ENCODE measurements around the gene IRS2.

IRS2 gene

GRCh38 chr13:109804654-109805053 lies 18.3 kb upstream of the IRS2 start:
- TF ChIP-seq, protein P1, sequence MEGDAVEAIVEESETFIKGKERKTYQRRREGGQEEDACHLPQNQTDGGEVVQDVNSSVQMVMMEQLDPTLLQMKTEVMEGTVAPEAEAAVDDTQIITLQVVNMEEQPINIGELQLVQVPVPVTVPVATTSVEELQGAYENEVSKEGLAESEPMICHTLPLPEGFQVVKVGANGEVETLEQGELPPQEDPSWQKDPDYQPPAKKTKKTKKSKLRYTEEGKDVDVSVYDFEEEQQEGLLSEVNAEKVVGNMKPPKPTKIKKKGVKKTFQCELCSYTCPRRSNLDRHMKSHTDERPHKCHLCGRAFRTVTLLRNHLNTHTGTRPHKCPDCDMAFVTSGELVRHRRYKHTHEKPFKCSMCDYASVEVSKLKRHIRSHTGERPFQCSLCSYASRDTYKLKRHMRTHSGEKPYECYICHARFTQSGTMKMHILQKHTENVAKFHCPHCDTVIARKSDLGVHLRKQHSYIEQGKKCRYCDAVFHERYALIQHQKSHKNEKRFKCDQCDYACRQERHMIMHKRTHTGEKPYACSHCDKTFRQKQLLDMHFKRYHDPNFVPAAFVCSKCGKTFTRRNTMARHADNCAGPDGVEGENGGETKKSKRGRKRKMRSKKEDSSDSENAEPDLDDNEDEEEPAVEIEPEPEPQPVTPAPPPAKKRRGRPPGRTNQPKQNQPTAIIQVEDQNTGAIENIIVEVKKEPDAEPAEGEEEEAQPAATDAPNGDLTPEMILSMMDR (conservative IDR thresholded peaks at IDR 0.05; ENCODE audit: control insufficient read depth, insufficient read depth, low read depth, low read length), result no peak
- no peak overlapping the region for H3K4me3 ChIP-seq (ENCODE audit: control insufficient read depth, low read depth, low read length)
- DNase-seq (ENCODE audit: low read depth), result no peak

DNA sequence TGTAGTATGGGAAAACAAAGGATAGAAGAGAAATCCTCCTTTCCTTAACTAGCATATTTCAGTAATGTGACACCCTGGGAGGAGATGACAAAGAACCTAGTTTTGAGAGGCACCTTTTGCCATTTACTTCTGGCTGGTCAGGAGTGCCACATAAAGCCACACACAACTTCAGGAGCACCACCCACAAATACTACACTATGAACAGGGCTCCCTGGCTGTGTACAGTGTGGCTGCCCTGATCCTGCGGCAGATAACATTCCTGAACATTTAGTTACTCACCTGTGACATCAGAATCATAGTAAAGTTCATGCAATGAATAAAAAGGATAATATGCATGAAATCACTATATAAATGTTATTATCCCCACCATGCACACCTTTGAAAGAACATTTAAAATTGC lies 17.4 kb upstream of the IRS2 start:
- DNase-seq (ENCODE audit: low read depth), result no peak
- TF ChIP-seq, protein P1 (conservative IDR thresholded peaks at IDR 0.05; ENCODE audit: control insufficient read depth, insufficient read depth, low read depth, low read length), result no peak

GRCh38 chr13:109802936-109803335 lies 16.6 kb upstream of the IRS2 start:
- TF ChIP-seq, protein P1 (conservative IDR thresholded peaks at IDR 0.05; ENCODE audit: control insufficient read depth, insufficient read depth, low read depth, low read length), result no peak
- no peak for DNase-seq (ENCODE audit: low read depth)
- no peak overlapping the region for H3K4me3 ChIP-seq (ENCODE audit: control insufficient read depth, low read depth, low read length)

More for the DNA sequence above, 17.4 kb upstream of the IRS2 start:
- H3K4me3 ChIP-seq (ENCODE audit: control insufficient read depth, low read depth, low read length), result no peak overlapping the region

DNA sequence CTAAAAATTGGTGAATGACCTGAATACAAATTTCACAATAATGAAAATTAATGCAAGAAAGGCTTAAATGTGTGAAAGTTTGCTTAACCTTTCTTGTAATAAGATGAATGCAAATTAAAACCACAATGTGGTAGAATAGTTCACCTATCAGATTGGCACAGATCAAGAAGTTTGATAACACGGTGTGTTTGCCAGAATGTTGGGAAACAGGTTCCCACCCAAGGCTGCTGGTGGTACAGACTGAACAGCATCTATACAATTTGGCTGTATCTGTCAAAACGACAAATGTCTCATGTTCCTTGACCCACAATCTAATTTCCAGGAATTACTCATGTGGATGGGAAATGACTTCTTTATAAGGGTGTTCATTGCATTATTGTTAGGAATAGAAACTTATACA lies 8.6 kb upstream of the IRS2 start:
- no peak overlapping the region for H3K4me3 ChIP-seq (ENCODE audit: control insufficient read depth, low read depth, low read length)
- TF ChIP-seq, protein P1 (conservative IDR thresholded peaks at IDR 0.05; ENCODE audit: control insufficient read depth, insufficient read depth, low read depth, low read length), result no peak
- no peak for DNase-seq (ENCODE audit: low read depth)

DNA sequence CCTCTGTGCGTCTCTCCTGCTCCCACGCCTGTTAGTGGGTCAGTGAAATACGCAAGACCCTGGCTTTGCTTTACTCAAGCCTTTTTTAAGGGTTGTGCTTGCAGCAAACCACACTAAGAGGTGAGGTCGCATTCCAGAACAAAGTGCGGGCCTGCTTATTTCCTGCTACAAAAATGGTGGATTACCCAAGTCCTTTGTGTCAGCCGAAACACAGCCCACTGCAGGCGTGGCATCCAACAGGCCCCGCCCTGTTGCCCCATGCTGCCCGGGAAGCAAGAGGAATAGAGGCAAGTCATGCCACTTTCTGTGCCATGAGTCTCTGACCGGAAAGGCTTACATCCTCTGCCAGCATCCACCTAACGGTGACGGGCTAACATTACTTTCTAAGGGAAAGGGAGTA lies 7.7 kb upstream of the IRS2 start:
- no peak for DNase-seq (ENCODE audit: low read depth)
- TF ChIP-seq, protein P1 (conservative IDR thresholded peaks at IDR 0.05; ENCODE audit: control insufficient read depth, insufficient read depth, low read depth, low read length), result no peak
- no peak overlapping the region for H3K4me3 ChIP-seq (ENCODE audit: control insufficient read depth, low read depth, low read length)

DNA sequence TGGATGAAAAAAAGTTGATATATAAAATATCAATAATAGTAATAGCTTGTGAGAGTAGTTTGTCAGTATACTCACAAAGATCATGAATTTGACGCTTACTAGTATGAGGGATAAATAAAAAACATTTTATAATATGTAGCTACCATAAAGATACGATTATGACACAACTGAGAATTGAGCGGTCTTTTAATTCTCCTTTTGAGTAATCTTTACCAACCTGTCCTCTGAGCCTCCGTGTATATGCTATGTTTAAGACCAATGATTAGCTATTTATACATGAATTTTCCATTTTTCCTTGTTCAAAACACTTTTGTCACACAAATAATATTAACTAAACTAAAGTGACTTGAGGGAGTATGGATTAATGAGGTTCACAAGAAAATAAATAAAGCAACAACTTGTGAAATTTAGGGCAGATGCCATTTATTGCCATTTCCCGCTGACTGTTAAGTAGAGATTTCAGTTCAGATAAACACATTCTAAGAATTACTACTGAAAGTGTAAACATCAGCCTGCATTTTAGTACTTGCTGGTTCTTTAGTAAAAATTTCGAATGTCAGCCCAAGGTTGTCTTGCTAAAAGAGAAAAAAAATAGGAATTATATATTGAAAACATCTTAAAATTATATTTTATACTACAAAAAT lies 6.2 kb upstream of the IRS2 start:
- no peak for DNase-seq (ENCODE audit: low read depth)
- TF ChIP-seq, protein P1 (conservative IDR thresholded peaks at IDR 0.05; ENCODE audit: control insufficient read depth, insufficient read depth, low read depth, low read length), result no peak
- H3K4me3 ChIP-seq (ENCODE audit: control insufficient read depth, low read depth, low read length), result no peak overlapping the region
